HuH-7 (cell line): Measurements from ENCODE around the gene TENM4.

Experiments used
- DNase-seq: peaks from one replicate; pipeline ENCODE4 v3.0.0; 2011; ENCODE audit warnings: low spot score

Gene TENM4

DNA sequence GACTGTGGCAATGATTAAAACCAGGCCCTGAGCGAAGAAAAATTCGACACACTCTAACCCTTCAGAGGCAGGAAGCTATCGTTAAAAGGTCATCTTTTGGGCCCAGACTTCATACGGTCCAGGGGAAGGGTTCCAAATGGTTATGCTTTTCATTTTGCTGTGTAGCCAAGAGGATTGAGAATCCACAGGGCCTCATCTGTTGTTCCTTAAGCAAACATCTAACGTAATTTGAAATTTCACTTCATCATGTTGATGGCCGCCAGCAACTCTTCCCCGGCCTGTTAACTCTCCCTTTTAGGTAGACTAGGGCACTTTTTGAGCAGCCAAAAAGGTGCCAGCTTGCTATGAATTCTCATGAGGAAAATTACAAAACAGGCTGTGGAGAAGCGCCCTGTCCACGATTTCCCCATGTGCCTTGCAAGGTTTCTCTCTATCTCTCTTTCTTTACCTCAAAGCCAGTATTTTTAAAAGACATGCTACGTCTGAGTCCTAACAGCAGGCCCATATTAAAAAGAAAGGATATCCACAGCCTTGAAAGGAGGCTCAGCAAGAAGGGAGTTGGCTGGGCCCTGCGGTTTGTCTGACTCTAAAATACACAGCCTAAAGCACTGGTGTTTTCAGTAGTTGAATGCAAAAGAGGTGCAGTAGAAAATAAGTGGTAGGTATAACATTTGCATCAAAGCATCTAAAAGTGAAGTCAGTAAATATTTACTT, 509.9 kb downstream of the TENM4 start:
- DNase-seq = no peak

DNA sequence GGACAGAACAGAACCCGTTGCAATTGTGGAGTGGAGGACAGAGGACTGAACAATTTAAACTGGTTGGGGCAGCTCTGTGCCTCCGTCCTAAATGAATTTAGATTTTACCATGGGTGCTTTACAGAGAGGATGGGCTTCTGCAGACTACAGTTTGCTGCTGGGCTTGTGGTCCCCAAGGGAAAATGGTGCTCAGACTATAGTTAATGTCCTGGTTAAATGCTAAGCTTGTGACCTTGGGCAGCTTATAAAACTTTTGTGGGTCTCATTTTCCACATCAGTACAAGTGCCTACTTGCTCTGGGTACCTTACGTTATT, 511.0 kb downstream of the TENM4 start:
- DNase-seq = no peak

DNA sequence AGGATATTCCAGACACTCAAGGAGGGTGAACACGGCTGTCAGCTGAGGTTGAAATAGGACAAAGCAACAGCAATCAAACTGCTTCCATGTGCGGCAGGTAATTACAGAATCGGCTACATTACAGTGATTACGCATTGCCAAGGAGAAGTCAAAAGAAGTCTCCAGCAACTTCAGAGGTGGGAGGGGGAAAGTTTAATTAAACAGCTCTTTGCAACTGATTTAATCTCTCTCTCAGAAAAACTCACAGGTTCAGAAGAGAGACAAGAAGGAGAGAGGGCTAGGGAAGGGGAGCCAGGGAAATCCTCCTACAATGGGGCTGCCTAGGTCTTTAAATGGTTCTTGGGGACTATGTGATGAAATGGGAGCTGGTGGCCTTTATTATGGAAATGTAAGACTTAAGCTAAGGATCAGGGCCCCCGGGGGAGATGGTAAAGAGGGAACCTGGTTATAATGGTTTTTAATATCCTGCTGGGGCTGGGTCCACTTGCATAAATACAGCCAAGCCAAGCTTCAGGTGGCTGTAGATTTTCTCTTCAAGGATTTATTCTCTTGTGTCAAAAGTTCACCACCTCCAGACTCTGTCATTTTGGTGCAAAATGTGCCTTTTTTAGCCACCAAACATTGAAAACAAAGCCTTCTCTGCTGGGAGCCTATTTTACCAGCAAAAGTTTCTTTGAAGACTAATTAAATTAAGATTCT, 511.5 kb downstream of the TENM4 start:
- no peak for DNase-seq

DNA sequence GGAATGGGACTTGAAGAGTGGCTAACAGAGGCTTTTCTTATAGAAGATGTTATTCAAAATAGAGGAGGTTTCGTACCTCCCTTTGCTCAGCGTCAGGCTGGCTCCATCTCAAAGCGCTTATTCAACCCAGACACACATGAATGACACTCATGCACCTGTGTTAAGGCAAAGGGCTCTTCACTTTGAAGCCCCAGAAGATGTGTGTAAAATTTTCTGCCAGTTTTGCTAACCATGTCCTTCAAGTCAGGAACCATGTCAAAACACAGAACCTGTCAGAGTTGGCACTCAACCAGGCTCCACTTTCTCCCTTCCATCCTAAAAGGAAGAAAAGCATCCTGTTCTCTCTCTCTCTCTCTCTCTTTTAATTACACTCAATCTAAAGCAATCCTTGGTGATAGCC, 513.3 kb downstream of the TENM4 start:
- no peak for DNase-seq

DNA sequence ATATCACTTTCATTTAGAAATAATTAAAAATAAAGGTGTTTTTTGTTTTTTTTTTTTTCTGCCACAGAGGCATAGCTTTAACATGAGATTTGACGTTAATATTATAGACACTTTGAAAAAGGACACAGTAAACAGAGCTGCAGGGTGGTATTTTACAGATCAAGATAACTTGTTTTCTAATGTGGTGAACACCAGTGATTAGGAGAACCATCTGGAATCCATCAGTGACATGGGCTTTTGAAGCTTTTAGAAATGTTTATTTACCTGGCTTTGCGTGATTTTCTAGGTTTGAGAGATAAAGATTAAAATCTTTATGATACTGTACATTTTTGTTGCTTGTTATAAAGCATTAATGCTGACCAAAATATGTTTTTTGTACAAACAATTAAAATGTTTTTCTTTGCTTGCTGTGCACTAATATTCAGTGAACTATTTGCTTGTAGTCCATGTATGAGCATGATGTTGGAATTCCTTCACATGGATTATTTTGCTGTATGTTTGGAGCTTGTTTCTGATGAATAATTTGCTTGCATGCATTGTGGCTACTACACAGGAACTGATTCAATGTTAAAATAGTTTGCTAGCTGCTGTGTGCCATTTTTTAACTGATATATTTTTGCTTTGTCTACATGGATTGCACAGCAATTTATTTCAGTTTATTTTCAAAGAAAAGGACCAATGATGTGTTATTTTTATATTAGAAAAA, 514.0 kb downstream of the TENM4 start:
- no peak for DNase-seq

DNA sequence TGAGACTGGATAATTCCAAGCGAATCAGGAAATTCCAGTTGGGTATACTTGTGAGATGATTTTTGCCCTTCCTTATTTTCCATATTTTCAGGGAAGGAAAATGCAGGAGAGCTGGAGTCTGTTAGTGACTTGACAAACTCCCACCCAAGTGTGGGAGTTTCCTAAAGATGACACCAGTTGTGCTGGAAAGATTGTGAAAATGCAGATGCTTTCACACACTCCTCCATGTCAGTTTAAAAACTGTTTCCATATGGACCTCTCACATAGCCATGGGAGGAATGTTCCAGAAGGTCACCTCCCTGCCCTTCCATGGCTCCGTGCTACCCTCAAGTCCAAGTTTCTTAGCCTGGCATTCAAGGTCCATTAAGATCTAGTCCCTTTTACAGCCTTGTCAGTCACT, 515.4 kb downstream of the TENM4 start:
- DNase-seq = no peak

DNA sequence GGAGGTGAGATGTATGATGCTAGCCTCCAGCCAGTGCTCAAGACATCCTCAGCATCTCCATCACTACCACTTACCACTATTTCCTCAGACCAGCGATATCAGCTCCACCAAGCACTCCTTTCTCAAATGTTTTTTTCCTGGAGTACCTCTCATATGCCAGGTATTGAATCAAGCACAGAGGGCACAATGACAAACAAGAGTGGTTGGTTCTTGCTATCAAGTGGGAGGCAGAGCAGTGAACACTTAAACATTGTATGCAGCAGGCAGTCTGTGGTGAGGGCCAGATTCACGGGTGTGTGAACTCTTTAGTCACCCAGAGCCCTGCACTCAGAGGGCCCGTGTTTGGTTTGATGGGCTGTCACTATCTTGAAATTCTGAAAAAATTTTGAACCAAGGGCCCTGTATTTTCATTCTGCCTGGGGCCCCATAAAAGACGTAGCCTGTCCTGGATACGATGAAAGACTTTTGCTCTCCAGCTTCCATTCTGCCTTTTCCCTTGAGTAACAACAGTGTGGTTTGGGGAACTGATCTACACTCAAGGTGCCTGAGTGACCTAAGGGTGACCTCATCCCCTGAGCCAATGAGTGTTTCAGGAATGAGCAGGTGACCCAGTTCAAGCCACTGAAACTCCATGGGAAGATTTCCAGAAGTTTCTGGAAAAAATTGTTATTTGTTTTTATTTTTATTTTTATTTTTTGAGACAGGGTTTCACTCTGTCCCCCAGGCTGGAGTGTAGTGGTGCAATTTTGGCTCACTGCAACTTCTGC, 517.8 kb downstream of the TENM4 start:
- DNase-seq = no peak

DNA sequence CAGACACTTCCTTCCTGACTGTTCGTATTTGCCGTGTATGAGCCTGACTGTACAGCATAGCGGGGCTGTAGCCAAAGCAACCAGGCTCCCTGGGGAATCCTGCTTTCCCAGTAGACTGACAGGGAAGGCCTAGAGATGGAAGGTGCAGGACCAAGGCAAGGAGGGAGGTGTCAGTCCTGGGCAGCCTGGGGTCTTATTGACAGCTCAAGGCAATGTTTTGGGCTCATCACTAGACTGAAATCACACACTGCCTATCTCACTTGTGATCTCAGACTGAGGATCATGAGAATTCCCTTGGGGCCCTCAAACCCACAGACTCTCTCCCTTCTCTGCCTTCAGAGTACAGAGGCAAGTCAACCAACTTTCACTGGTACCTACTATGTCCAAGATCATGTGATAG, 519.3 kb downstream of the TENM4 start:
- DNase-seq = no peak

DNA sequence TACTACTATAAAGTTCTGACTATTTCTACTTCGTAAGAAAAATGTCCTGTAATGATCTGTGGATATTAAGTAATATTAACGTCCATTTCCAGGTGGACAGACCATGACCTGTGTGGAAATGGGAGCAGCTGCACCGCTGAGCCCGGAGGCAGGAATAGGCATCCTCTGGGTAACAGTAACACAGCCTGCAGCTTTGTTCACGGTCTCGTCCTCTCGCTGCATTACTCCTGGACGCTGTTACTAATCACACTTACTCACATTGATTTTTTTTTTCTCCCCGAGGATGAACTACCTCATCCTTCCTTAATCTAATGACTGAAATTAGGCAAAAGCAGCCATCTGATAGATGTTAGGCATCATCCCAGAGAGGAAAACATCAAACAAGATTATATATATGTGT, 520.5 kb downstream of the TENM4 start:
- no peak for DNase-seq

DNA sequence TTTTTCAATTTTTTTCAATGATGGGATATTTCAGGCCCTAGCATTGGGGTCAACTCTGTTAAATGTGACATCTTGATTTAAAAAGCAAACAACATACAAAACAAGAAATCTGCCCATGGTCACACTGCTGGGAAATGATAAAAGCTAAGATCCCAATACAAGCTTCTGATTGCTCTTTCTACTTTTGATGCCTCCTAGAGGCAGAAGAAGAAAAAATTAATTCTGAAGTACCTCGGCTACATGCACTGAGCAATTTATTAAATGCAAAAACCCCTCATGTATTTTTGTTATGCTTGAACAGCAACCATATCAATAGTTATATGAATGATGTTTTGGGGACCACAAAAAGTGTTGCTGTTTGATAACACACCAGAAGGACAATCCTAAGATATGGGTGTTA, 524.1 kb downstream of the TENM4 start:
- DNase-seq = no peak

DNA sequence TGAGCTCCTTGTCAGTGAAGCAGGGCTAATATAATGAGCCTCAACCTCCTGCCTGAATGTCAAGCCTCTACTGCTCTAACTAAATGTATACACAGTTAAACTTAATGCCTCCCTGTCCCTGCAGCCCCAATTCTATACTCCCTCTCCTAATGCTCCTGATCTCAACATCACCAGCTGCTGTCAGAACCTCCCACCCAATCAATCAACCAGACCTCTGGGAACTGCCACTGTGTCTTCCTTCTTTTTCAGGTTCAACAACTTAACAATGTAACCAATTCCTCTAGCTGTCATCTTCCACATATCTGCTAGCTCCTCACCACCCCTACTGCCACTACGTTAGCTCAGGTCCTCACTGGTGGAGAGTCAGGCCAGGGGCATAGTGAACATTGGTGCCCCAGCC, 526.3 kb downstream of the TENM4 start:
- DNase-seq = no peak

DNA sequence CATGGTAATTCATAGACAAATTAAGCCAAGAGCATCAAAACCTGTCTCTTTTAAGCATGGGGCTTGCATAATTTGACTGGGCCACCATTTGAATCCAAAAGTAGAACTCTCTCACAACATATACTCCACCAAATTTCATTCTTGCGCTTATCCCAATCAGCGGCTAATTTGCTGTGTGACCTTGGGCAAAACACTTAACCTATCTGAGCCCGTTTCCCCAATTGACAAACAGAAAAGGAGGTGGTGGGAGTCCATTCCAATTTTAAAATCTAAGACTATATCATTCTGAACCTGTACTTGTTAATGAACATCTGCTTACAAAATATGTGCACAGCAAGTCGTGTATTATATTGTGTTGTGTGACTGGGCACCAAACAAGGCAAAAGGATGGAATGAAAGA, 528.1 kb downstream of the TENM4 start:
- DNase-seq = no peak

DNA sequence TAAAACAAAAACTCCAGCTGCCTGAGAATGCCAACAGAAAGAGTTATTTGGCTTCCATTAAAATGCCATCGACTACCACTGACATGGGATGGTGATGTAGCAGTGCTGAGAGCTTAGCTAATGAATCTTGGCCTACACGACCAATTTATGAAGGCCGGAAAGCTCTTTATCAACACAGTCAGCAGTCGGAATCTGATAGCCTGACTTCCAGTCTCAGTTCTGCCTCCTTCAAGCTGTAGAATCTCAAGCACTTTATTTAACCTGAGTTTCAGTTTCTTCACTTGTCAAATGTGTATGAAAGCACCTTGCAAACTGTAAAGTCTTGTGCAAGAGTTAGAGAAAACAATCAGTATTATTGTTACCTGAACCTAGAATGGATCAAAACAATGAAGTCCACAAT, 530.5 kb downstream of the TENM4 start:
- DNase-seq = no peak

DNA sequence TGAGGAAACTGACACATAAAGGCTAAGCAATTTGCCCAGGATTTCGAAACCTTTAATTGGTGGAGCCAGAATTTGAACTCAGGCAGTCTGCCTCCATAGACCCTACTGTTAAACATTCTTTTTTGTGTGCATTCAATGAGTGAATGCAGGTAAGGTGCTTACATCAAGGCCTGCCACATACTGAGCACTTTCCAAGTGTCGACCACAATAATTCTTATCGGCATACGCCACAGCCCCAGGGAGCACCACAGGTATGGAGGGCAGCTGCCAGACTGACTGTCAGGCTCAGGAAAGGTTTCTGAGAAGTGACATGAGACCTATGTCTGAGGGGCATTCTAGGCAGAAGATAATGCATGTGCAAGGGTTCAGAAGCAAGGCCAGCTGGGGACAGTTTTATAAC, 531.4 kb downstream of the TENM4 start:
- no peak for DNase-seq

DNA sequence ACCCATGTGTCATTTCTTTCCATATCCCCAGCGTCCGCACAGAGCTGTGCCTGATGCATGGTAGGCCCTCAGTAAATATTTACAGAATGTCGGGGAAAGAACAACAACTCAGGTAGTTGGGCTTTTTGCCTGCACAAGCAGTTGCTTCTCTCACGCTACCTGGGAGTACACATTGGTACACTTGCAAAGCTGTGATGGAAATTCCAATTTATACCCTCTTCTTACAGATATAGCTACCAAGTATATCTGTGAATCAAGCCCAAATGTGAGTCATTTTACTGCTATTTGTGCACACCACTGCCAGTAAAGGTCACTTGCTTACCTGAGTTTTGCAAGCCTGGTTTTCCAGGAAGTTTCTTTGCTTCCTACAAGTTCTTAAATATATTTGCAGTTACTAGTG, 533.2 kb downstream of the TENM4 start:
- no peak for DNase-seq

DNA sequence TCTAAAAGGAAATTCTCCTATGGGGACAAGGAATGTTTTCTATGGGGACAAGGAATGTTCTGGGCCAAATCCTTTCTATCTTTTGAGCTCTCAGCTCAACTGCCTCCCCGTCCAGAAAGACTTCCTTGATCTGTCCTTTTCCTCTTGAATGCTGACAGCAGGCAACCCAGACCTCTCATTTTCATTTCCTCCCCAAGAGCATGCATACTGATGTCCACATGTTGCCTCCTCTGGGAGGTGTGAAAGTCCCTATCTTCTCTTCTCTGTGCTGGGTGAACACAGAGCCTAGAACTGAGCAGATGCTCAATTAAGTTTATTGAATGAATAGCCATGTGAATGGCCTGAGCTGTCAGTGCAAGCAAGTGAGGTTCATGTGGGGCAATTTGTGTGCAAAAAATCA, 534.3 kb downstream of the TENM4 start:
- DNase-seq = no peak

DNA sequence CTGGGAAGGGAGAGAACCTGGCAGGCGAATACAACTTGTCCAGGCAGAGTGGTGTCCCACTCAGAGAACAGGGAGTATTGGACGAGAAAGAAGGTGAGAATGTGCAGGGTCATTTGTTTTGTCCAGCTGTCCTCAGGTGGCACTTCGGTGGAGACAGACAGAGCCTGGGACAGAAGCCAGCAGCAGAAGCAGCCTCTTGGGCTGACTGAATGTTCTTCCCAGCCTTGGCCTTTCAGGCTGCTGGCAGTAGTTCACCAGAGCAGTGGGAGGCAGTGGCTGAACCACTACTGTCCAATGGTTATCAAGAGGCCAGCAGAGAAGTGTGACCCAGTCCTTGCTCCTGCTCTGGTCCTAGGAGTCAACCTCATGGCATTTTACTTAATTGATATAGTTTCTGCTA, 535.1 kb downstream of the TENM4 start:
- no peak for DNase-seq

DNA sequence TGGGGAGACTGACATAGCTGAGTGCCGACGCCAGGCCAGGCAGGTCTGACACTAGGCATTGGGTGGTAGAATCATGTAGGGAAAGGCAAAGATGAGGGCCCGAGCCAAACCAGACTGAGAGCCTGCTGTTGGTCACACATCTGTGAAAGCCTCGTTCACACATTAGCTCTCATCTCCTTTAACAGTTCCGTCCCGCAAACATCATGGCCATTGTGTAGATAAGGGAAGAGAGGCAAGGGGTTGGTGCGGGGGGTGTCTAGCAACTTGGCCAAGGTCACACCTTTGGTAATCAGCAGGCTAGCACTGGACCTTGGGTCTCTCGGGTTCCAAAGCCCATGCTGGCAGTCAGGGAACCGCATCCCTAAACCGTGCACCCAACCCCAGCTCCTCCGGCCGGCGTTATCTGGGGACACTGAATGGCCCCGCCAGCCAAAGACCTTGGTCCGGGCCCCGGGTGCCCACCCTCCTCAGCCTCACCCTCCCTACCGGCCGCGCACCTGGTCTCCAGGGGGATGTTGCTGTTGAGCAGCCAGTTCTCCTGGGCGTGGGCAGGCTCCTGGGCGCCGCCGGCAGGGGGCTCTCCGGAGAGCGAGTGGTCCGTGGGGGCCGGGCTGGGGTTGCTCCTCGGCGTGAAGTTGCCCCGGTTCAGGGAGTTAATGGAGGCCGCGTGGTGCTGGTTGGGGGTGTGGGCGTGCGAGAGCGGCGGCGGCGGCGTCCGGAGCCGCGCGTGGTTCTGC, 537.9 kb downstream of the TENM4 start:
- DNase-seq = peak; percentile 50

DNA sequence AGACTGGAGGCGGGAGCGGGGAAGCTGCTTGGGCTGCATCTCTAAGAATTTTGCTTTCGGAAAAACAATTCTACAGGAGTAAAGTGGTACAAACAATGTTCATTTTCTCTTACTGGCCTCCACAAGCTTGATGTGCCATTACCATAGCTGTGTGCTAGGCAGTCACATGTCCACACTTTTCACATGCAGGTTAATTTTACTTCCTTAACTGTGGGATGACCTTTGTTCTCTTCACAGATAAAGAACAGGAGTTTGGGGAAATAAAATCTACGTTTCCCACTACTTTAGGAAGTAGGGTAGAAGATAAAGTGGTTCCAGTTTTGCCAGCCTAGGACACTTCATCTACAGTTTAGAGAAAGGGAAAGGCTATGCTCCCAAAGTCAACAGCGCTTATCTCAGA, 539.0 kb downstream of the TENM4 start:
- no peak for DNase-seq

DNA sequence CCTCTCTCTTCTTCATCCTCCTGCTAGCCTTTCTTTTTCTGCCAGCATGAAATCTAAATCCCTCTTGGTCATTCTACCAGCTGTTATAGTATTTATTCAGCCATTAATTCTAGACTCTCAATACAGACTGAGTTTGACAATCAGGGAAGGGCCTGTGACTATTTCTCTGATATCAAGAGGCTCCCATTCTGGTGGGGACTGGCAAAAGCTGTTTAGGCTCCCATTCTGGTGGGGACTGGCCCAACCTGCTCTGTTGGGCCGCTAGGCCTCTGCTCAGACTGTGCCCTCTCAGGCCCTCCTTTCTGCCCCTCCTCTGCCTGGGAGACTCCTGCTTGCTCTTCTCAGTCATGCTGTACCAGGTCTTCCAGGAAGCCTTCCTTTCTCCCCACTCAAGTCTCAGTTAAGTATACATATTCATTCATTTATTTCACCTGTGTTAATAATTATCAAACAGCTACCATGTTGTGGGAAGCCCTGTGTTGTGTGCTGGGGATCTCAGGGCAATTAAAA, 542.5 kb downstream of the TENM4 start:
- no peak for DNase-seq

DNA sequence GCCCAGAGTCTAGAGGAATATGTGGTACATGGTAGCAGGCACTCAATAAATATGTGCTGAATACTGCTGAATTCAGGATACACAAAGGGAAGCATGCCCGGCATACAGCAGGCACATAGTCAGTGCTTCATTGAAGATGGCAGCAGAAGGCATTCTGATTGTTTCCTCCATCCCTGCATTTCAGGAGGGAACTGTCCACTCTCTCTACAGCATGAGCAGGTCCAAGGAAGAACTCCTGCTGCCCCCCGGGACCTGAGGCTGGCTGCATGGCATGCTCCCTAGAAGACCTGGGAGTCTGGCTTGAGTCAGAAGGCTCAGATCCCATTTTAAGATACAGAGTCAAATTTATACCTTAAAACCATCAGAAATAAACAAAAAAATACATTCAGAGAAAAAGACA, 546.8 kb downstream of the TENM4 start:
- DNase-seq = no peak

DNA sequence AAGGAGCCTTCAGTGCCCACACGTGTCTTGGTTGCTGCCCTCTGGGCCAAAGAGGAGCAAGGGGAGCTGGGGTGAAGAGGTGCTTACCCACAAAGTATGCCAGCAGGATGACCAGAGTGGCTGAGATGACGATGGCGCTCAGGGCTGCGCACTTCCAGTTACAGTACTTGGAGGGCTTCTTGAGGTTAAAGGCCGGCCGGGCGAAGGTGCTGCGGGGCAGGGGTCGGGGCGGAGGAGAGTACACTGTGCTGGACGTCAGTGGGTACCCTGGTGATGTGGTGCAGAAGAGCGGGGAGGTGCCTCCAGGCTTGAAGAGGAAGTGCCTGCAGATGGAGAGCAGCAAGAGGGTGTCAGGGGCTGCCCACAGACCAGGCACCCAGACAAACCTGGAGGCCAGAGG, 551.1 kb downstream of the TENM4 start:
- DNase-seq = no peak
